GM21737 (cell line): Measurements from ENCODE around the gene DLG1.

Source experiments
- ATAC-seq: cut with Tn5 transposase; IDR thresholded peaks from one replicate; pipeline ENCODE4 v1.9.1; 2021; ENCODE audit warnings: mild to moderate bottlenecking, moderate library complexity; ENCODE audit not compliant: unreplicated experiment

The DLG1 gene

DNA sequence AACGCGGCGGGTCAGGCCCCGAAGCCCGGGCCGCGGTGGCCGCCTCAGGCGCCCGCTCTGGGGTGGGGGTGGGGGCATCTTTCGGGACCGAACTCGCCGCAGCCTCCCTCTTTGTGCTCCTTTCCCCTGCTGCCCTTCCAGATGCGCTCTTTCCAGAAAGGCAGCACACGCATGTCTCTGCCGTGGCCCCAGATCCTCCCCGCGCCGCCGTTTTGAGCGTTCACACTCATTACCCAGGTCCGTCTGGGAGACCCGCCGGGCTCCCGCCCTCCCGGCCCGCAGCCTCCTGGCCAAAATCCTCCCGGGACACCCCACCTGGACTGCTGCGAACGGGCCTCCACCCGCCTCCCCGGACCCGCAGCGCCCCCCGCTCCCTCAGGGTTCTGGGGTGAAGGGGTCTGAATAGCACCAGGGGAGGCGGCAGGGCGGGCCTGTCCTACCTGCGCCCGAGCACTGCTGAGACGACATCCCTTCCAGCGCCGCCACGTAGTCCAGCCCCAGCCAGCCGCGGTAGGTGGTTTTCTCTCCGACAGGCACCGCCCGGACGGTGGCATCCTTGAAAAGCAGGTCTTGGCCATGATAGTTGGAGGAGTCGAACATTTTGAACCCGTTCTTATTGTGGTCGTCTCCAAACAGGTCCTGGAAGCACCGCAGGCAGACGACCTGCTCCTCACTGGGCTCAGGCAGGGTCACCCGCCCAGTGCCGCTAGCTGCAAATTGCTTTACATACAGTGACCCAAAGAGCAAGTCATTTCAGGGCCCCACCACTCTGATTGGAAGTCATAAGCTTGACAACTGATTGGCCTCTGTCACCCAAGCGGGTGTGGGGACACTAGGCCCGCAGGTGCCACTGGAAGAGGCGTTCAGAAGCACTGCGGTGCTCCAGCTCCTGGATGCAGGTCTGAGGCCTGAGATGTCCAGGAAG is 294.7 kb downstream of the DLG1 start:
- no peak for ATAC-seq

DNA sequence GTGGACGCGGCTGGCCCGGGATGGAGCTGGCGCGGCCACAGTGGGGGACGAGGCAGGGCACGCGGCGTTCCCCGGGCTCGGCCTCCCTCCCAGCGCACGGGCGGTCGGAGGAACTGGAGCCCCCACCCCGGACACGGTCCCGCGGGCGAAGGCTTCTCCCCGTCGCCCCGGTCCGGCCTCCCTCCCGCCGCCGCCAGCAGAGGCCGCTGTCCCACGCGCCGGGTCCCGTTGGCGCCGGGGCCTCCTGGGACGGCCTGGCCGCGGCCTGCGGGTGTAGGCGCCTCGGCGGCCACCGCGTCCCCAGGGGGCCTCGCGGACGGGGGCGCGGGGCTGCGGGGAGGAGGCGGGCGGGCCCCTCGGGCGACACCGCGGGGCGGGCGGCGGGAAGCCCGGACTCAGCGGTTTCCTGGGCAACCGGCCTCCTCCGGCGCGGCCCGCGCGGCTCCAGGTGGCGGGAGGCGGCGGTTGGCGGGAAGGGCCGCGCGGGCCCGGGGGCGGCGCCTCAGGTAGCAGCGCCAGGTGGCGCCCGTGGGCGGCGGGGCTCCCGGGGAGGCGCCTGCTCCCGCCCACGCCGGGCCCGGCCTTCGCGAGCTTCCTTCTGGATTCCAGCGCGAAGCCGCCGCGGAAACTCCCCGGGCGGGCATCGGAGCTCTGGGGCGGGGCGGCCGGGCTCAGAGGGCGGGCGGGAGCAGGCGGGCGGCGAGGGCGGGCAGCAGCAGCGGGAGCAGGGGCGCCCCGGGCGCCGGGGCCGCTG is 295.5 kb downstream of the DLG1 start:
- peak; percentile 74 for ATAC-seq

DNA sequence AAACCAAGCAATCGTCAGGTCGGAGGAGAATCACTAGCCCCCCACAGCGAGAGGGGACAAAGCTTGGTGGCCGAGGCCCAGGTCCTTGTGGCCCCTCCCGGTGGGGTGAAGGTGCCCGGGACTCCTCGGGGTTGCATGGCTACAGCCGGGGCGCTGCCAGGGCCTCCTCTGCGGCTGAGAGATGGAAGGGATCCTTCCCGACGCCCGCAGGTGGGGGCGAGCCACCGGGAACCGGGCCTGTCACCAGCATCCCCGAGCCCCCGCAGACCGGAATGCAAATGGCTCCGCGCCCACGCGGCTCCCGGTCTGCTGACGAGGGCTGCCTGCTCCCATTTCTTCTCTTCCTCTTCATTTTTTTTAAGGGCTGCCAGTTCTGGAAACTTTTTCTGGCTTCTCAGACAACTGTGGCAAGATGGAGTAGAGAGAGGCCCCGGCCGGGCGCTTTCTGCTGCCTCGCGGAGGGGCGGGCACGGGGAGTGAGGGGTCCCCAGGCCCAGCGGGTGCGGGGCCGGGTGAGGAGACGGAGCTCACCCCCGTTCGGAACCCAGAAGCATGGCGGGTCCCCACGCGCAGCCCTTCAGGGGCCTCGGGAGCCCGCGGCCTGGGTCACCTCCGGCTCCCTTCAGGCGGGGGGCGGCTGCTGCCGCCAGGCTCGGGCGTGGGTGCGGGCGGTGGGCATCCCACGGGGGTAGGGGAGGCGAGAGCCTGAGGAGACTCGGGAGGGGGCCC is 296.3 kb downstream of the DLG1 start:
- ATAC-seq = no peak

DNA sequence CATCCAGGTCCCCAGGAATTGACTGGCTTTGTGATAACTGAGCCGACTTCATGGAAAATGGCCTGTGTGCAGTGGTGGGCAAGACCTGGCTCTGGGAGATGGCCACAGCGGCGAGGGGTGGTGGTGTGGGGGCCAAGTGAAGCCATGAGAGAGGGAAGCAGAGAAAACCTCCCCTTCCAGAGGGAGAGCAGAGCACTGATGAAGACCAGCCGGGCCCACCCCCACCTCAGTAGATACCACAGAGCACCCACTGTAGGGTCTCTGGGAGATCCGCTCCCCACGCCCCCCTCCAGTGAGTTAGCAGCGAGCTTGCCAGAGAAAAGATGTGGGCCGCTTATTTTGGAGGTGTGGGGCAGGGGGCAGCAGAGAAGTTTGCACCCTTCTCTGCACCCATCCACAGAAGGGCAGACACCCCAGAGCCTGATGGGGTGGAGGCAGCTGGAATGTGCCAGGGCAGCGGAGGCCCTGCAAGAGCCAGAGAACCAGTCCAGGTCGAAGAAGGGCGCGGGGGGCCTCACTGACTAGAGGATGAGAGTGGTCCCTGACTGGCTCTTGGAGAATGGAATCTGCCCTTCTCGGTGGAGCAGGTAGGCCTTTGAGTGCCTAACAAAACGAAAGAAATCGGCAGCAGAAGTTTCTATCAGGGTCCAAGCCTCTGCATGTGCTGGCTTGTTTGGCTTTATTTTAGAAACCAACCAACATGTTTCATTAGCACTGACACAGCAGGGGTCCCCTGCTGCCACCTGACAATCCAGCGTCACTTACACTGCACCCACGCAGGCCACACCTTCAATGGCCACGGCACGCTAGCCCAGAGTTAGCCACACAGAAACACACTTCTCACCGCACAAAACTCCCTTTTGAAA is 297.1 kb downstream of the DLG1 start:
- ATAC-seq = no peak

DNA sequence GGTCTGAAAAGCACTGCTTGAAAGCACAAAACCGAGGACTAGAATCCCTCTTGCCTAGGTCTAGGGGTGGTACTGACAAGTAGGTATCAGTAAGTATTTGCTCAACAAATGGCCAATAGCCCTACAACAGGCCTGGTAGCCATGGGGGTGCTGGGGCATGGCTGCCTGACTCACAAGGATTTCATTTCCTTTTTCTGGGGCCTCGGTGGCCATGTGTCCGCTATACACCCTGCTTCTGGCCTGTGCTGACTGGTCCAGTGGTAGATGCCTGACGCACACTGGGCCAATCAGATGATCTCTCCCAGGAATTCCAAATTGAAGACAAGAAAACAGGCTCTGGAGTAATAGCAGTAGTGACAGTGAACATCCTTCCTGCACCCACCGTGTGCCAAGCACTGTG is 298.2 kb downstream of the DLG1 start:
- ATAC-seq = no peak

DNA sequence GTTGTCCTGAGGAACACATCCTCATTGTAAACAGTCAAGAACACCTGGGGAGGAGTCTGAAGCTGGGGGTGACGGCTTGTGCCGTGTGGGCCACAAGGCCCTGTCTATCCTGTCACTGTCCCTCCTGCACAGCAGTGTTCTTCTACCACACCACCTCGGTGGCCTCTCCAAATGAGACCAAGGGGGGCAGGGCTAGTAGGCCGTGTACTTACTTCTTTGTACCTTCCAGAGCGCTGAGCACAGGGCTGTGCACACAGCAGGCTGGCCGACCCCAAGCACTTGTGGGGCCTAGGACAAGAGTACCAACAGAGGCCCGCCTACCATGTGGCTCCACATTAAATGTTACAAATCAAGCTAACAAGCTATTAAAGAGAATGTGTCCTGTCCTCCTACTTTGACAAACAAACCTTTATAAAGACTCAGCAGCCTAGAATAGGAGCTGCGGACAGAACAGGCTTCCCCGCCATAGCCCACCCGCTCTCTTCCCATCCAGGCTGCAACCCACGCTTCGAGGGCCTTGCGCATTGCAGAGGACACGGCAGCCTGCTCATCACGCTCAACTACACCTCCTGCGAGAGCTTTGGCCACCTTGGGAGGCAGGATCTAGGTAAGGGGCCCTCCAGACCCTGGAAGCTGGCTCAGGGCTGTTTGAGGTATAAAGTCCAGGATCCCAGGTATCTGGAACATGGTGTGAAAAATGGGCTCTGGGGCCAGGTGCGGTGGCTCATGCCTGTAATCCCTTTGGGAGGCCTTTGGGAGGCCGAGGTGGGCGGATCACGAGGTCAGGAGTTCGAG is 299.2 kb downstream of the DLG1 start:
- ATAC-seq = no peak

DNA sequence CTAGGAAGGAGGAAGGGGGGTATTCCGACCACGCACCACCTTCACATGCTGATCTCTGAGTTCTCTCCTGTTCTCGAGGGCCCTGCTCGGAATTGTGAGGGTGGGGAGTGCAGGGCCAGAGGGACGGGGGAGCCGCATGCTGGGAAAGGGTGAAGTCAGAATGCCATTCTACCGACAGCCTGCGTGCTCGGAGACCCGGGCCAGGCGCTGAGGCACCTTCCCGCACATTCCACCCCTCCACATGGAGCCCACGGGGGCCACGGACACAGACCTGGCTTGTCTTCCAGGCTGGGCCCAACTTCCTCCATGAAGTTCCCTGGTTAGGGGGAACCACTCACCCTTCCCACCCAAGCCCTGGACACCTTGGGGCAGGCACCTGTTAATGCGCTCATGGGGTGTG is 301.1 kb downstream of the DLG1 start:
- ATAC-seq = no peak

DNA sequence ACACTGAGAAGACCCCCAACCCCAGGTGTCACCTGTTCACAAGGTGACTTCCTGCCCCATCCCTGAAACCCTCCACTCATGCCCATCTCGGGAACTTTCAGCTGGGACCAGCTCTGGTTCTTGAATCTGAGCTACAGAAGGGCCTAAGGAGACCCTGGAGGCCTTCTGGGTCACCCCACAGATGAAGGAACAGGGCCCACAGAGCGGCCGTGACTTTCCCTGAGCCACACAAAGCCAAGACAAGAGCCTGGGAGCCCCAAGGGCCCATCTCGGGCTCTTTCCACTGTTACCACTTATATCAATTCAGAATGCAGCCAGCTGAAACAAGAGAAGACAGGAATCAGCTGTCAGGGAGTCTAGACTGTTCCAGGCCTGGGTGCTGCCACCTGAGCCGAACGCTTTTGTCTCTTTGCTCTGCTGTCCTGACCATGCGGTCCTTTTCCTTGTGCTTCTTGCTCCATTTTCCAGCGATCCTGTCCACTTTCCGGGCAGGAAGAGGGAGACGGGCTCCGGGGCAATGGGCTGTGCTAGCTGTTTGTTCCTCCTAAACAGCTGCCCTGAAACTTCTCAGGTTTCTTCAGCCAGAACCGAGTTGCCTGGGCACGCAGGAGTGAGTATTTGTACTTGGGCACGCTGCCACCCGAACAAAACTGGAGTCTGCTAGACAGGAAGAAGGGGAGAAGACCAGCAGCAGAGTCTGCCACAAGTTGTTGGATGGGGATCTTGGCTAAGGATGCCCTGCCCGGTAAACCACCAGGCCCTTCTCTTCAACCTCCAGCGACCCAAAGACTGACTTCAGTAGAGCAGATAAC is 301.8 kb downstream of the DLG1 start:
- ATAC-seq = no peak

DNA sequence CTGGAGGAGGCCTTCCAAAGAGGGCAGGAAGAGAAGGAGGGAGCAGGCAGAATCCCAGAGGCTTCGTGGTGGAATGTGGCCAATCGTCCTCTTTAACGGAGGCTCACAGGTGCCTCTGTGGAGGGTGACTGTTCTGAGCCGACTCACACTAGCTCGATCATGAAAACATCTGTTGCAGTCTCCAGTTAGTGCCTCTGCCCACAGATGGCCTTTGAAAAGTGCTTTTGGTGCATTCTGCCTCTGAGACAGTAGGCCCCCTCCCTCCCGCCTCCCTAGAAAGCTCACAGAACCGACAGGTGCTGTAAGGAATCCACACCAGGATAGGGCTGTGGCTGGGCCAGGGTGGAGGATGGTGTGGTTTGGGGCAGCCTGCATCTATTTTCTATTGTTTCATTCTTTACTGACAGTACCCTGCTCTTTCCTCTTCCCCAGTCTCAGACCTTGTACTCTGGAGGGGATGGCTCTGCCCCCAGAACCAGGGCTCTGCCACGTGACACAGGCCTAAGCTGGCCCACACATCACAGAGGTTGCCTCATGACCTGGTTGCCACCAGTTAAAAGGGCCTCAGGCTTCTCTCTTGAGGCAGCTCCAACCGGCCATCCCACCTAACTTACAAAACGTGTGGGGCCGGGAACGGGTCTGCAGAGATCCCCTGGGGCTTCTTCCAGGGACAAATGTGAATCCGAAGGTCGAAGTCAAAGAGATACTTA is 302.6 kb downstream of the DLG1 start:
- no peak for ATAC-seq

DNA sequence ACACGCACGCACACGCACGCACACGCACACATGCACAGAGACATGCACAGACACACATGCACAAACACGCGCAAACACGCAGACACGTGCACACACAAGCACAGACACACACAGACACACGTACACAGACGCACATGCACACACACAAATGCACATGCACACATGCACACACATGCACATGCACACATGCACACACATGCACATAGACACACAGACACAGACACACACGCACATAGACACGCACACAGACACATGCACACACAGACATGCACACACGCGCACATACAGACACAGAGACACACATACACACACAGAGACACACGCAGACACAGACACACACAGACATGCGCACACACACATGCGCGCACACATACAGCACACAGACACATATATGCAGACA is 303.4 kb downstream of the DLG1 start:
- ATAC-seq = no peak

DNA sequence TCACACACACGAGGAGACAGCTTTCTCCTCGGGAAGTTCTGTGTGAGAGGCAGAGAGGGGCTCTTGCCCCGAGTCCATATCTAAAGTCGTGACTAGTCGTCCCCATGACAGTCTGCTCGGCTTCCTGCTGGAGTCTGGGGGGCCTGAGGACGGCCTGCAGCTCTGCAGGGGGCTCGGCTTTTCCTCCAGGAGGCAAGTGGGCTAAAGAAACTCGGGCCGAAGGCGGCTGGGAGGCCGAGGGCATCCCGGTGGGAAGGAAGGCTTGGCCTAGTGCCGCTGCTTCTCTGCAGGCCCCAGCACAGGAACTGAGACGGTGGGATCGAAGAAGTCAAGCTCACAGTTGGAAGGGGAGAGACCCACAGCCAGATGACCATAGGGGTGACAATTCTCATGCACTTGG is 304.4 kb downstream of the DLG1 start:
- no peak for ATAC-seq
